ENCODE measurements around the gene LILRB5. TPM values are rescaled to one million over a fixed set of nuclear protein-coding genes. Genes with fewer than 3 reads are reported as not detected.

LILRB5 gene
- total RNA-seq, 1 donor from 2014 or later = not detected

DNA sequence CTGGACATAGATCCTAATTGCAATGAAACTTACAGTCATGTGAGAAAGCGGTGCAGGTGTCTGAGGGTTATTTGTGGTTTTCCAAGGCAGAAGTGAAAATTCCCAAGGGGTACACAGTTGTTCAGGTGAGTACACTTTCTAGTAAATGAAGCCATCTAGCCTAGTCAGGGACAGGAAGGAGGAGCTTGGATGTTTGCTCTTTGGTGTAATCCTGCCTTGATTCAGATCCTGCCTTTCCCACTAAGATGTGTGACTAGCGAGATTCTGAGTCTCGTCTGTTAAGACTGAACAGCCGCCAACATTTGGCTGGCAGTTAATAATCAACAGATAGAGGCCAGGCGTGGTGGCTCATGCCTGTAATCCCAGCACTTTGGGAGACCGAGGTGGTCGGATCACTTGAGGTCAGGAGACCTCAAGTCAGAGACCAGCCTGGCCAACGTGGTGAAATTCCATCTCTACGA, 53.9 kb downstream of the LILRB5 start:
- Mint-ChIP-seq H3K4me3 (ENCODE audit: unreplicated experiment) (peak overlapping the region; percentile 94), H3K27me3 (ENCODE audit: low read depth) (no peaks in the 10 kb centered on the region), H3K27ac (ENCODE audit: unreplicated experiment) (peak overlapping the region; percentile 68), H3K9me3 (ENCODE audit: low read depth) (no peaks in the 10 kb centered on the region), H3K36me3 (ENCODE audit: low read depth) (peaks cover 28% of the 10 kb centered on the region), H3K4me1 (ENCODE audit: low read depth) (peaks cover 67% of the 10 kb centered on the region)
- DNase-seq (ENCODE audit: low spot score) = no peak
- TF ChIP-seq, protein P1, sequence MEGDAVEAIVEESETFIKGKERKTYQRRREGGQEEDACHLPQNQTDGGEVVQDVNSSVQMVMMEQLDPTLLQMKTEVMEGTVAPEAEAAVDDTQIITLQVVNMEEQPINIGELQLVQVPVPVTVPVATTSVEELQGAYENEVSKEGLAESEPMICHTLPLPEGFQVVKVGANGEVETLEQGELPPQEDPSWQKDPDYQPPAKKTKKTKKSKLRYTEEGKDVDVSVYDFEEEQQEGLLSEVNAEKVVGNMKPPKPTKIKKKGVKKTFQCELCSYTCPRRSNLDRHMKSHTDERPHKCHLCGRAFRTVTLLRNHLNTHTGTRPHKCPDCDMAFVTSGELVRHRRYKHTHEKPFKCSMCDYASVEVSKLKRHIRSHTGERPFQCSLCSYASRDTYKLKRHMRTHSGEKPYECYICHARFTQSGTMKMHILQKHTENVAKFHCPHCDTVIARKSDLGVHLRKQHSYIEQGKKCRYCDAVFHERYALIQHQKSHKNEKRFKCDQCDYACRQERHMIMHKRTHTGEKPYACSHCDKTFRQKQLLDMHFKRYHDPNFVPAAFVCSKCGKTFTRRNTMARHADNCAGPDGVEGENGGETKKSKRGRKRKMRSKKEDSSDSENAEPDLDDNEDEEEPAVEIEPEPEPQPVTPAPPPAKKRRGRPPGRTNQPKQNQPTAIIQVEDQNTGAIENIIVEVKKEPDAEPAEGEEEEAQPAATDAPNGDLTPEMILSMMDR (IDR thresholded peaks at IDR 0.05) = no peak

DNA sequence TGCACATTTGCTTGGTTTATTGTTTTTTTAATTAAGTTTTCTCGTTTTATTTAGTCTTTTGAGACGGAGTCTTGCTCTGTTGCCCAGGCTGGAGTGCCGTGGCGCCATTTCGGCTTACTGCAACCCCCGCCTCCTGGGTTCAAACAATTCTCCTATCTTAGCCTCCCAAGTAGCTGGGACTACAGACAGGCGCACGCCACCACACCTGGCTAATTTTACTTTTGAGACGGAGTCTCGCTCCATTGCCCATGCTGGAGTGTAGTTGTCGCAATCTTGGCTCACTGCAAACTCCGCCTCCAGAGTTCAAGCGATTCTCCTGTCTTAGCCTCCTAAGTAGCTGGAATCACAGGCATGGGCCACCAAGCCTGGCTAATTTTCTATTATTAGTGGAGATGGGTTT, 55.1 kb downstream of the LILRB5 start:
- Mint-ChIP-seq H3K4me3 (ENCODE audit: unreplicated experiment) (peak overlapping the region; percentile 94), H3K9me3 (ENCODE audit: low read depth) (no peaks in the 10 kb centered on the region), H3K4me1 (ENCODE audit: low read depth) (peaks cover 55% of the 10 kb centered on the region), H3K27me3 (ENCODE audit: low read depth) (no peaks in the 10 kb centered on the region), H3K36me3 (ENCODE audit: low read depth) (peaks cover 19% of the 10 kb centered on the region), H3K27ac (ENCODE audit: unreplicated experiment) (no peak overlapping the region)
- DNase-seq (ENCODE audit: low spot score) = no peak
- TF ChIP-seq, protein P1 (IDR thresholded peaks at IDR 0.05) = no peak

DNA sequence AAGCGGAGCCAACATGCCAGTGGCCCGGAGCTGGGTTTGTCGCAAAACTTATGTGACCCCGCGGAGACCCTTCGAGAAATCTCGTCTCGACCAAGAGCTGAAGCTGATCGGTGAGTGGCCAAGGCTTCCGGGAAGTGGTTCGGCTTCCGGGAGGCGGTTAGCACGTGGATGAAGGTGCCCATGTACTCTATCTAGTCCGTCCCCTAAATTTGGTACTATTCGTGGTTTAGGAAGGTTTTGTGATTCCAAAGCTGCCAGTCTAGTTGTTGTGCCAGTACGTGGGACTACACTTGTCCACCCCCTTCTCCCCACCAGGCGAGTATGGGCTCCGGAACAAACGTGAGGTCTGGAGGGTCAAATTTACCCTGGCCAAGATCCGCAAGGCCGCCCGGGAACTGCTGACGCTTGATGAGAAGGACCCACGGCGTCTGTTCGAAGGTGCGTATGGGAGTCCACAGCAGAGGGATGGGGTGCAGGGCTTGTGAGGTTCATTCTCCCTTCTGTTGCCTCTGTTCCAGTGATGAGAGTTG, 55.8 kb downstream of the LILRB5 start:
- Mint-ChIP-seq H3K4me3 (ENCODE audit: unreplicated experiment) (peak overlapping the region; percentile 94), H3K9me3 (ENCODE audit: low read depth) (no peaks in the 10 kb centered on the region), H3K27ac (ENCODE audit: unreplicated experiment) (peak overlapping the region; percentile 100), H3K36me3 (ENCODE audit: low read depth) (peaks cover 18% of the 10 kb centered on the region), H3K4me1 (ENCODE audit: low read depth) (peaks cover 51% of the 10 kb centered on the region), H3K27me3 (ENCODE audit: low read depth) (no peaks in the 10 kb centered on the region)
- DNase-seq (ENCODE audit: low spot score) = no peak
- TF ChIP-seq, protein P1 (IDR thresholded peaks at IDR 0.05) = no peak

Small RNA genes within 50 kb of the gene (microRNA-seq; reads per million reads assigned to microRNA genes)
- not detected for gene MIR4752 (ENCODE audit: borderline number of aligned reads)

Other genes starting within 250 kb of the LILRB5 start
- not detected in 3 replicates for gene VSTM1, start 193.4 kb downstream of the LILRB5 start, total RNA-seq
- not detected in 3 replicates for gene TARM1, start 175.9 kb downstream of the LILRB5 start, total RNA-seq
- gene OSCAR, start 156.5 kb downstream of the LILRB5 start, total RNA-seq = 0.21 to 0.48 TPM (median 0.37 TPM) in 3 replicates
- 77.4 to 93.7 TPM (median 92.1 TPM) in 3 replicates for gene NDUFA3, start 154.4 kb downstream of the LILRB5 start, total RNA-seq
- 23.3 to 28.5 TPM (median 28.0 TPM) in 3 replicates for gene TFPT, start 141.6 kb downstream of the LILRB5 start, total RNA-seq
- gene PRPF31, start 141.5 kb downstream of the LILRB5 start, total RNA-seq = 45.8 to 62.5 TPM (median 45.9 TPM) in 3 replicates
- gene CNOT3, start 119.5 kb downstream of the LILRB5 start, total RNA-seq = 33.1 to 47.3 TPM (median 33.7 TPM) in 3 replicates
- gene LENG1, start 97.6 kb downstream of the LILRB5 start, total RNA-seq = 4.4 to 6.0 TPM (median 4.5 TPM) in 3 replicates
- gene TMC4, start 84.1 kb downstream of the LILRB5 start, total RNA-seq = 0.73 to 3.7 TPM (median 3.2 TPM) in 3 replicates
- 71.4 to 83.8 TPM (median 76.6 TPM) in 3 replicates for gene MBOAT7, start 67.7 kb downstream of the LILRB5 start, total RNA-seq
- gene TSEN34, start 66.0 kb downstream of the LILRB5 start, total RNA-seq = 39.6 to 46.2 TPM (median 40.5 TPM) in 3 replicates
- 689 to 819 TPM (median 699 TPM) in 3 replicates for gene RPS9, start 56.4 kb downstream of the LILRB5 start, total RNA-seq
- not detected in 3 replicates for gene LILRB3, start 34.3 kb downstream of the LILRB5 start, total RNA-seq
- not detected in 3 replicates for gene LILRA6, start 14.5 kb downstream of the LILRB5 start, total RNA-seq
- not detected in 3 replicates for gene LILRB2, start 23.8 kb upstream of the LILRB5 start, total RNA-seq
- not detected in 3 replicates for gene LILRA5, start 55.9 kb upstream of the LILRB5 start, total RNA-seq
- gene LILRA4, start 81.9 kb upstream of the LILRB5 start, total RNA-seq = not detected in 3 replicates
- not detected in 3 replicates for gene LAIR1, start 107.7 kb upstream of the LILRB5 start, total RNA-seq
- gene TTYH1, start 158.2 kb upstream of the LILRB5 start, total RNA-seq = 0.49 TPM in 1 of 3 replicates, not detected in the others
- 110 to 166 TPM (median 116 TPM) in 3 replicates for gene LENG8, start 191.9 kb upstream of the LILRB5 start, total RNA-seq
- 10.2 to 14.8 TPM (median 13.2 TPM) in 3 replicates for gene LENG9, start 206.5 kb upstream of the LILRB5 start, total RNA-seq
- gene CDC42EP5, start 216.0 kb upstream of the LILRB5 start, total RNA-seq = 62.9 to 66.4 TPM (median 66.4 TPM) in 3 replicates
- gene LAIR2, start 245.6 kb upstream of the LILRB5 start, total RNA-seq = not detected in 3 replicates

Measured in chondrocyte (in vitro differentiated cells).